GM19395 (cell line): ENCODE data around the gene CAPSL.
A peak's percentile ranks its signal among the peaks of the same experiment; 100 is the strongest.
"Not testable (repeated sequence)": the region's sequence is repeated elsewhere in the genome, so short reads cannot be mapped to it uniquely, and the experiment has no call there.

Experiments
- ATAC-seq: cut with Tn5 transposase; IDR thresholded peaks from one replicate; pipeline ENCODE4 v1.9.1; 2021; ENCODE audit warnings: mild to moderate bottlenecking, moderate library complexity; ENCODE audit not compliant: unreplicated experiment

Gene CAPSL

GRCh38 chr5:35938568-35939227 is at the start of gene CAPSL:
Gene CAPSL (minus strand): TSS chr5:35938622. CDS start chr5:35921120, 17,502 bp downstream.
- no peak for ATAC-seq

- ATAC-seq: no peak
These were observed 49.4 kb upstream of the CAPSL start for GRCh38 chr5:35987776-35988175.

GRCh38 chr5:35979715-35980114 is 41.3 kb upstream of the CAPSL start:
- ATAC-seq: no peak

- ATAC-seq: not testable (repeated sequence)
These were observed 38.4 kb upstream of the CAPSL start for GRCh38 chr5:35976859-35977258.

- no peak for ATAC-seq
These were observed 36.1 kb upstream of the CAPSL start for GRCh38 chr5:35974570-35974969.

- no peak for ATAC-seq
These were observed 33.4 kb upstream of the CAPSL start for GRCh38 chr5:35971878-35972210.

- no peak for ATAC-seq
These were observed 32.9 kb upstream of the CAPSL start for GRCh38 chr5:35971186-35971877.

- ATAC-seq: no peak
These were observed 25.0 kb upstream of the CAPSL start for GRCh38 chr5:35963381-35963843.

GRCh38 chr5:35960328-35960727 is 21.9 kb upstream of the CAPSL start:
- no peak for ATAC-seq

GRCh38 chr5:35956429-35956828 is 18.0 kb upstream of the CAPSL start:
- ATAC-seq: no peak

GRCh38 chr5:35954175-35954574 is 15.8 kb upstream of the CAPSL start:
- no peak for ATAC-seq

- no peak for ATAC-seq
These were observed 8.7 kb upstream of the CAPSL start for GRCh38 chr5:35947085-35947484.

GRCh38 chr5:35939639-35940038 is 1.2 kb upstream of the CAPSL start:
- no peak for ATAC-seq

GRCh38 chr5:35926389-35927051 is 11.9 kb downstream of the CAPSL start:
- peak; percentile 79 for ATAC-seq

- ATAC-seq: peak; percentile 83
These were observed 13.3 kb downstream of the CAPSL start for GRCh38 chr5:35924950-35925722.

- ATAC-seq: no peak
These were observed 14.1 kb downstream of the CAPSL start for GRCh38 chr5:35924122-35924949.

GRCh38 chr5:35922468-35922867 is 16.0 kb downstream of the CAPSL start:
- no peak for ATAC-seq

GRCh38 chr5:35921930-35922329 is 16.5 kb downstream of the CAPSL start:
- no peak for ATAC-seq

GRCh38 chr5:35920890-35921289 is 17.5 kb downstream of the CAPSL start:
- no peak for ATAC-seq

- ATAC-seq: no peak
These were observed 19.2 kb downstream of the CAPSL start for GRCh38 chr5:35919191-35919590.
